ENCODE data around the gene ZNF462. TPM values are rescaled to one million over a fixed set of nuclear protein-coding genes. Genes with fewer than 3 reads are reported as not detected.
A peak's percentile ranks its signal among the peaks of the same experiment; 100 is the strongest.

The ZNF462 gene
- total and polyA plus RNA-seq, 2 of the 4 experiments (the other 2 are of a cell fraction): 6.1 to 18.8 TPM

- Histone ChIP-seq H3K4me3 (ENCODE audit: insufficient read depth, low read depth, low read length) (no peak overlapping the region), H3K27ac (ENCODE audit: insufficient read depth, low read length) (no peak overlapping the region), H3K27me3 (ENCODE audit: control insufficient read depth, insufficient read depth, low read length) (no peaks in the 10 kb centered on the region), H3K18ac (ENCODE audit: low read depth, low read length) (no peak overlapping the region), H3K9ac (ENCODE audit: low read depth, low read length) (no peak overlapping the region), H3K36me3 (ENCODE audit: control insufficient read depth, insufficient read depth, low read length) (peaks cover 57% of the 10 kb centered on the region), H2AK5ac (ENCODE audit: low read depth, low read length) (no peak overlapping the region), H3K4ac (ENCODE audit: low read depth, low read length) (no peak overlapping the region), H2AK9ac (replicated peaks; ENCODE audit: low read depth, low read length, poor library complexity) (no peak overlapping the region), H3K4me2 (ENCODE audit: low read depth, low read length) (no peak overlapping the region), H2AFZ (replicated peaks; ENCODE audit: low read length, poor library complexity) (peak overlapping the region; percentile 18), H2BK120ac (ENCODE audit: low read depth, low read length) (no peak overlapping the region), H4K91ac (ENCODE audit: insufficient read depth, low read depth, low read length) (no peak overlapping the region), H3K4me1 (ENCODE audit: control insufficient read depth, insufficient read depth, low read length) (peaks cover 4% of the 10 kb centered on the region; the same call in 1 of the 2 replicates), H2BK20ac (ENCODE audit: low read depth, low read length) (no peak overlapping the region), H2BK15ac (ENCODE audit: low read depth, low read length) (no peak overlapping the region), H4K8ac (ENCODE audit: low read depth in 2 of 2, low read length in 2 of 2) (no peak overlapping the region), H3K9me3 (ENCODE audit: control insufficient read depth, insufficient read depth, low read length) (no peaks in the 10 kb centered on the region), H3K23ac (ENCODE audit: low read depth, low read length) (no peak overlapping the region), H3K14ac (replicated peaks; ENCODE audit: low read depth, low read length) (no peak overlapping the region), H2BK5ac (ENCODE audit: low read depth, low read length, poor library complexity, severe bottlenecking) (no peak overlapping the region), H4K5ac (ENCODE audit: low read depth, low read length) (no peak overlapping the region), H3K9me1 (ENCODE audit: insufficient read depth, low read length) (peaks cover 4% of the 10 kb centered on the region; the same call in 1 of the 2 replicates), H4K20me1 (ENCODE audit: insufficient read depth, low read length) (no peaks in the 10 kb centered on the region), H3K79me1 (ENCODE audit: low read depth in 1 of 2, low read length in 2 of 2) (peaks cover 4 to 17% of the 10 kb centered on the region in 2 experiments; a peak in 1 of 4 replicates), H3K56ac (ENCODE audit: extremely low read depth, insufficient read depth, low read length) (no peak overlapping the region)
- dilution Hi-C loops (cut with HindIII; ENCODE audit: low sequenced_read_pairs, unreplicated experiment): no loop called here
- no peak for ATAC-seq (ENCODE audit: low read depth)
- BruUV-seq (replicated peaks): no TSS peak
- intact Hi-C loops (cut with micrococcal nuclease): no loop called here
- in situ Hi-C loops (cut with MboI; ENCODE audit: low sequenced_read_pairs): no loop called here
- WGBS, 2 experiments (ENCODE audit: extremely low coverage in 2 of 2, insufficient read length in 1 of 2): 99% methylated on average over 15 of the region's 18 CpGs; no CpG with 5 or more reads in 1 of the 2 experiments
- POLR2A ChIA-PET (ENCODE audit: unreplicated experiment): no interaction called here
- no peak for TF ChIP-seq RAD21 (IDR thresholded peaks at IDR 0.05; ENCODE audit: low read length)
- no peak for DNase-seq
- CTCF ChIA-PET: no interaction called here
Measured at GRCh38 chr9:106928350-106928749, 65.4 kb downstream of the ZNF462 start.
